K562 (cell line): ENCODE measurements around the gene MED15. TPM values are rescaled to one million over a fixed set of nuclear protein-coding genes. Genes with fewer than 3 reads are reported as not detected.
A peak's percentile ranks its signal among the peaks of the same experiment; 100 is the strongest.

Experiments
- EP300 ChIP-seq: IDR thresholded peaks from 2 replicates; pipeline ENCODE4 v1.6.1; 2012; ENCODE audit warnings: low read length, improper control_type of control experiment
- KLF10 ChIP-seq: fragments of 250-450 bp; sonication (Bioruptor Pico); IDR thresholded peaks from 2 replicates; pipeline ENCODE4 v1.6.1; 2021; ENCODE audit warnings: matching md5 sums
- POLR2G ChIP-seq: fragments of 200-400 bp; formaldehyde crosslinking; IDR thresholded peaks from 2 replicates; pipeline ENCODE4 v1.6.1; 2017; ENCODE audit warnings: low read depth, mild to moderate bottlenecking, antibody characterized with exemption, low read length, moderate library complexity
- SAP30 ChIP-seq: fragments of 200-600 bp; sonication (generic); IDR thresholded peaks from 2 replicates; pipeline ENCODE4 v1.6.1; 2012; ENCODE audit warnings: borderline replicate concordance, low read depth, mild to moderate bottlenecking, moderate library complexity, low read length, control low read depth, inconsistent platforms; ENCODE audit not compliant: insufficient read depth, poor library complexity, severe bottlenecking
- TCF3 ChIP-seq: sonication (generic); formaldehyde crosslinking; IDR thresholded peaks from 2 replicates; pipeline ENCODE4 v1.4.0; 2020; ENCODE audit warnings: mild to moderate bottlenecking, missing genetic modification reagents
- THAP7 ChIP-seq: fragments of 250-450 bp; sonication (Bioruptor Pico); IDR thresholded peaks from 2 replicates; pipeline ENCODE4 v1.5.0; 2021
- TSC22D4 ChIP-seq: fragments of 450-650 bp; IDR thresholded peaks from 2 replicates; pipeline ENCODE4 v1.6.1; 2016; ENCODE audit warnings: missing genetic modification characterization, missing biosample characterization, control low read depth
- WHSC1 ChIP-seq: IDR thresholded peaks from one replicate; pipeline ENCODE4 v1.6.1; 2012; ENCODE audit warnings: low read length, control low read depth, inconsistent platforms
- ZNF384 ChIP-seq: IDR thresholded peaks from 2 replicates; pipeline ENCODE4 v1.6.1; 2012; ENCODE audit warnings: low read depth, low read length, improper control_type of control experiment
- ZNF589 ChIP-seq: fragments of 200-800 bp; sonication (Bioruptor generic); IDR thresholded peaks from 2 replicates; pipeline ENCODE4 v1.6.1; 2016; ENCODE audit warnings: low read depth, missing genetic modification characterization, missing compliant biosample characterization
- ZNF740 ChIP-seq, 3 experiments: fragments of 200-800 bp in 1 of 3; sonication (Bioruptor generic) in 1 of 3; sonication (generic) in 1 of 3; formaldehyde crosslinking in 1 of 3; IDR thresholded peaks; 2 replicates each; pipeline versions ENCODE4 v1.6.1 to v1.8.0; 2016 to 2022; ENCODE audit warnings: mild to moderate bottlenecking in 2 of 3, missing compliant biosample characterization in 2 of 3, missing genetic modification characterization in 2 of 3, missing genetic modification reagents in 1 of 3
- polyA plus RNA-seq, 8 experiments: library from polyadenylated mRNA; depleted of rRNA in 4 of 8; stranded (reverse) in 5 of 8; unstranded in 3 of 8; fragments of >200 nt; fragmentation: Nextera tagmentation in 2 of 8; fragmentation: Illumina TruSeq in 1 of 8; extraction: Ambion mirVana in 2 of 8; extraction: Trizol in 1 of 8; gene quantifications; 2 replicates each; pipeline versions ENCODE4 v1.2.1 to v1.2.3, GENCODE V29; 2011 to 2014; ENCODE audit warnings: inconsistent platforms in 1 of 8, missing spikeins in 1 of 8
- total RNA-seq, 7 experiments: library from RNA; depleted of rRNA in 6 of 7; stranded (reverse); fragments of >200 nt in 6 of 7; fragmentation: Illumina TruSeq in 2 of 7; extraction: Trizol in 2 of 7; gene quantifications; 2 replicates each; pipeline versions ENCODE4 v1.2.1 to v1.2.3, GENCODE V29; 2011 to 2021; ENCODE audit warnings: low replicate concordance in 1 of 7

The MED15 gene
- total and polyA plus RNA-seq, 9 of the 15 experiments (the other 6 are each of a cell fraction or from before 2014, with no cell fraction given), result 4.0 to 271 (median 60.1) TPM

GRCh38 chr22:20524004-20524481 lies 16.6 kb downstream of the MED15 start (continued):
- no peak for TF ChIP-seq ZNF740 (CRISPR knock-in tag; IDR thresholded peaks at IDR 0.05)
- TF ChIP-seq ZNF740 (tag; IDR thresholded peaks at IDR 0.05), result no peak
- peak; percentile 53 for TF ChIP-seq EP300
- TF ChIP-seq KLF10 (CRISPR knock-in tag), result peak; percentile 64; the same call in 1 of the 2 replicates
- peak; percentile 53 for TF ChIP-seq TCF3 (CRISPR knock-in tag)
- 0 out of 2 replicates have a peak, but pooled peaks have one; percentile 15 for TF ChIP-seq ZNF589
- TF ChIP-seq WHSC1, result peak; percentile 95
- TF ChIP-seq TSC22D4, result no peak
- 0 out of 2 replicates have a peak, but pooled peaks have one; percentile 37 for TF ChIP-seq THAP7 (CRISPR knock-in tag)
- TF ChIP-seq POLR2G, result no peak
- TF ChIP-seq SAP30, result peak; percentile 34
- peak; percentile 19; the same call in 1 of the 2 replicates for TF ChIP-seq ZNF384
